Peyer's patch (tissue), 4 donors: ENCODE results near the gene ZBTB44.

Experiments used
- CTCF ChIP-seq, 6 experiments: fragments of 450-650 bp in 4 of 6; fragments of 200-600 bp in 2 of 6; sonication (generic) in 1 of 6; IDR thresholded peaks; one replicate each; pipeline ENCODE4 v1.5.1; 2017 to 2019; ENCODE audit warnings: antibody characterized with exemption in 6 of 6, mild to moderate bottlenecking in 3 of 6, moderate library complexity in 1 of 6
- POLR2A ChIP-seq, 2 donors: fragments of 450-650 bp; IDR thresholded peaks; one replicate each; pipeline ENCODE4 v1.5.1; 2017; ENCODE audit warnings: antibody characterized with exemption in 2 of 2, mild to moderate bottlenecking in 2 of 2, moderate library complexity in 2 of 2

- no peak for TF ChIP-seq CTCF (IDR thresholded peaks at IDR 0.05)
- no peak for TF ChIP-seq POLR2A (IDR thresholded peaks at IDR 0.05)
Measured at GRCh38 chr11:130234315-130234714, 80.4 kb downstream of the ZBTB44 start.
